Loucy (cell line): ENCODE results near the gene LTBP2.

ENCODE experiments used
- H2AFZ ChIP-seq: fragments of 200-600 bp; sonication (generic); 2 replicates; pipeline ENCODE4 v1.6.0; 2016; ENCODE audit warnings: antibody characterized with exemption, mild to moderate bottlenecking, low read length, moderate library complexity
- H3F3A ChIP-seq: fragments of 200-600 bp; 2 replicates; pipeline ENCODE4 v1.6.0; 2016; ENCODE audit warnings: antibody characterized with exemption, low read depth, mild to moderate bottlenecking
- H3K27me3 ChIP-seq: fragments of 200-600 bp; sonication (generic); 2 replicates; pipeline ENCODE4 v1.6.1; 2014; ENCODE audit warnings: low read length, mild to moderate bottlenecking; ENCODE audit not compliant: insufficient read depth, poor library complexity, severe bottlenecking
- H3K36me3 ChIP-seq: fragments of 200-600 bp; sonication (generic); 2 replicates; pipeline ENCODE4 v1.6.1; 2016; ENCODE audit warnings: low read length; ENCODE audit not compliant: insufficient read depth
- H3K4me1 ChIP-seq: fragments of 200-600 bp; sonication (generic); 2 replicates; pipeline ENCODE4 v1.5.1; 2014; ENCODE audit warnings: low read length, mild to moderate bottlenecking; ENCODE audit not compliant: insufficient read depth, poor library complexity, severe bottlenecking
- H3K4me2 ChIP-seq: fragments of 200-600 bp; sonication (generic); 2 replicates; pipeline ENCODE4 v1.6.0; 2014; ENCODE audit warnings: antibody characterized with exemption, low read length, low read depth, mild to moderate bottlenecking; ENCODE audit not compliant: poor library complexity, severe bottlenecking
- H3K4me3 ChIP-seq: fragments of 200-600 bp; sonication (generic); 2 replicates; pipeline ENCODE4 v1.5.1; 2014; ENCODE audit warnings: low read length, mild to moderate bottlenecking, mixed read lengths; ENCODE audit not compliant: poor library complexity, severe bottlenecking
- H3K79me2 ChIP-seq: fragments of 200-600 bp; sonication (generic); 2 replicates; pipeline ENCODE4 v1.6.1; 2014; ENCODE audit warnings: low read length; ENCODE audit not compliant: insufficient read depth
- H3K9ac ChIP-seq: fragments of 200-600 bp; sonication (generic); 2 replicates; pipeline ENCODE4 v1.6.0; 2014; ENCODE audit warnings: mild to moderate bottlenecking, low read depth, low read length, moderate library complexity; ENCODE audit not compliant: poor library complexity, severe bottlenecking
- H3K9me2 ChIP-seq: fragments of 200-600 bp; sonication (generic); replicated peaks from 2 replicates; pipeline ENCODE4 v1.6.1; 2016; ENCODE audit warnings: low read depth, low read length, mixed read lengths
- H3K9me3 ChIP-seq: fragments of 200-600 bp; sonication (generic); 2 replicates; pipeline ENCODE4 v1.6.1; 2014; ENCODE audit warnings: mild to moderate bottlenecking, antibody characterized with exemption, low read length, low read depth; ENCODE audit not compliant: insufficient read depth
- H4K20me1 ChIP-seq: fragments of 200-600 bp; sonication (generic); 2 replicates; pipeline ENCODE4 v1.6.0; 2014; ENCODE audit warnings: antibody characterized with exemption, low read length, mild to moderate bottlenecking; ENCODE audit not compliant: insufficient read depth, poor library complexity, severe bottlenecking
- CTCF ChIP-seq: fragments of 200-600 bp; sonication (generic); conservative IDR thresholded peaks from 2 replicates; pipeline ENCODE4 v1.5.1; 2014; ENCODE audit warnings: mild to moderate bottlenecking, antibody characterized with exemption, low read length
- EZH2phosphoT487 ChIP-seq: fragments of 200-600 bp; IDR thresholded peaks from 2 replicates; pipeline ENCODE4 v1.6.1; 2018; ENCODE audit warnings: antibody characterized with exemption, mild to moderate bottlenecking, moderate library complexity, borderline replicate concordance

LTBP2 gene

GRCh38 chr14:74515891-74516412 lies 96.1 kb downstream of the LTBP2 start:
- H3K36me3 ChIP-seq = no peaks in the 10 kb centered on the region
- no peaks in the 10 kb centered on the region for H3K27me3 ChIP-seq
- no peaks in the 10 kb centered on the region for H4K20me1 ChIP-seq
- H3K4me3 ChIP-seq = no peak overlapping the region
- no peak overlapping the region for H3K9ac ChIP-seq
- no peaks in the 10 kb centered on the region for H3K79me2 ChIP-seq
- H3K9me3 ChIP-seq = no peaks in the 10 kb centered on the region
- peaks cover 16% of the 10 kb centered on the region for H3K4me1 ChIP-seq
- no peaks in the 10 kb centered on the region for H3F3A ChIP-seq
- H3K9me2 ChIP-seq = no peaks in the 10 kb centered on the region
- H3K4me2 ChIP-seq = no peak overlapping the region
- TF ChIP-seq CTCF = no peak
- no peak for TF ChIP-seq EZH2phosphoT487
- H2AFZ ChIP-seq = no peak overlapping the region; the same call in 1 of the 2 replicates

- Histone ChIP-seq H3F3A (no peaks in the 10 kb centered on the region), H2AFZ (peak overlapping the region; percentile 67), H3K9ac (peak overlapping the region; percentile 65), H3K79me2 (no peaks in the 10 kb centered on the region), H3K4me2 (peak overlapping the region; percentile 77), H3K4me3 (peak overlapping the region; percentile 67), H3K4me1 (peaks cover 16% of the 10 kb centered on the region), H3K9me2 (no peaks in the 10 kb centered on the region), H3K9me3 (no peaks in the 10 kb centered on the region), H4K20me1 (no peaks in the 10 kb centered on the region), H3K36me3 (no peaks in the 10 kb centered on the region), H3K27me3 (no peaks in the 10 kb centered on the region)
- no peak for TF ChIP-seq CTCF
- no peak for TF ChIP-seq EZH2phosphoT487
Measured at GRCh38 chr14:74514471-74514941, 97.5 kb downstream of the LTBP2 start.

- Histone ChIP-seq H3K4me1 (peaks cover 16% of the 10 kb centered on the region), H3K36me3 (no peaks in the 10 kb centered on the region)
Measured at GRCh38 chr14:74511966-74512830, 99.8 kb downstream of the LTBP2 start.

More at GRCh38 chr14:74511966-74512830, 99.8 kb downstream of the LTBP2 start:
- Histone ChIP-seq H4K20me1 (no peaks in the 10 kb centered on the region), H3K27me3 (no peaks in the 10 kb centered on the region), H3K4me2 (no peak overlapping the region), H3K9ac (no peak overlapping the region), H3K79me2 (no peaks in the 10 kb centered on the region), H2AFZ (no peak overlapping the region), H3F3A (no peaks in the 10 kb centered on the region), H3K9me2 (no peaks in the 10 kb centered on the region), H3K9me3 (no peaks in the 10 kb centered on the region), H3K4me3 (no peak overlapping the region)
- no peak for TF ChIP-seq CTCF
- no peak for TF ChIP-seq EZH2phosphoT487
